H9 (cell line): ENCODE data around the gene ATP8B2. TPM values are rescaled to one million over a fixed set of nuclear protein-coding genes. Genes with fewer than 3 reads are reported as not detected.

ENCODE experiments used
- DNase-seq: peaks from one replicate; pipeline ENCODE4 v3.0.0-alpha.2; 2017
- H2AFZ ChIP-seq: one replicate; pipeline ENCODE4 v1.6.1; 2013; ENCODE audit warnings: mild to moderate bottlenecking, low read length, control low read depth, moderate library complexity
- H2AK5ac ChIP-seq: 2 replicates; pipeline ENCODE4 v1.6.1; 2013; ENCODE audit warnings: low read length, control low read depth, mixed read lengths; ENCODE audit not compliant: insufficient read length
- H2BK120ac ChIP-seq: one replicate; pipeline ENCODE4 v1.6.1; 2013; ENCODE audit warnings: low read depth, mild to moderate bottlenecking, low read length, control low read depth, inconsistent platforms; ENCODE audit not compliant: poor library complexity, severe bottlenecking
- H2BK12ac ChIP-seq: 2 replicates; pipeline ENCODE4 v1.6.1; 2013; ENCODE audit warnings: low read length, control low read depth, mixed read lengths, low read depth; ENCODE audit not compliant: insufficient read length
- H2BK15ac ChIP-seq: 2 replicates; pipeline ENCODE4 v1.6.1; 2013; ENCODE audit warnings: low read depth, low read length, control low read depth
- H2BK20ac ChIP-seq: one replicate; pipeline ENCODE4 v1.6.1; 2013; ENCODE audit warnings: low read depth, mild to moderate bottlenecking, low read length, control low read depth, inconsistent platforms; ENCODE audit not compliant: poor library complexity, severe bottlenecking
- H2BK5ac ChIP-seq: 2 replicates; pipeline ENCODE4 v1.6.1; 2013; ENCODE audit warnings: low read length, control low read depth, mixed read lengths; ENCODE audit not compliant: insufficient read length
- H3K14ac ChIP-seq: 2 replicates; pipeline ENCODE4 v1.6.1; 2013; ENCODE audit warnings: low read length, control low read depth; ENCODE audit not compliant: insufficient read depth
- H3K18ac ChIP-seq: 2 replicates; pipeline ENCODE4 v1.6.1; 2013; ENCODE audit warnings: low read depth, mild to moderate bottlenecking, mixed read lengths, low read length, control low read depth; ENCODE audit not compliant: insufficient read length
- H3K23ac ChIP-seq: 2 replicates; pipeline ENCODE4 v1.6.1; 2013; ENCODE audit warnings: low read length, control low read depth, mixed read lengths, low read depth; ENCODE audit not compliant: insufficient read length
- H3K23me2 ChIP-seq: 2 replicates; pipeline ENCODE4 v1.6.1; 2013; ENCODE audit warnings: low read depth, mild to moderate bottlenecking, mixed read lengths, low read length, control low read depth; ENCODE audit not compliant: insufficient read length, poor library complexity, severe bottlenecking
- H3K27ac ChIP-seq: 2 replicates; pipeline ENCODE4 v1.5.1; 2013; ENCODE audit warnings: low read length, control low read depth, mixed read lengths, low read depth; ENCODE audit not compliant: insufficient read length
- H3K27me3 ChIP-seq: 2 replicates; pipeline ENCODE4 v1.6.1; 2013; ENCODE audit warnings: low read length, control low read depth, inconsistent platforms; ENCODE audit not compliant: insufficient read depth
- H3K4ac ChIP-seq: 2 replicates; pipeline ENCODE4 v1.6.1; 2013; ENCODE audit warnings: low read depth, mild to moderate bottlenecking, control low read depth, inconsistent platforms, low read length, moderate library complexity
- H3K4me1 ChIP-seq: 2 replicates; pipeline ENCODE4 v1.6.1; 2013; ENCODE audit warnings: low read length, control low read depth, inconsistent platforms; ENCODE audit not compliant: insufficient read depth
- H3K4me2 ChIP-seq: 2 replicates; pipeline ENCODE4 v1.6.1; 2013; ENCODE audit warnings: low read length, control low read depth, mixed read lengths; ENCODE audit not compliant: insufficient read length, insufficient read depth
- H3K56ac ChIP-seq: 2 replicates; pipeline ENCODE4 v1.6.1; 2013; ENCODE audit warnings: low read depth, mild to moderate bottlenecking, mixed read lengths, low read length, control low read depth; ENCODE audit not compliant: insufficient read length
- H3K79me1 ChIP-seq: 2 replicates; pipeline ENCODE4 v1.6.1; 2013; ENCODE audit warnings: low read depth, mild to moderate bottlenecking, moderate library complexity, low read length, control low read depth, inconsistent platforms; ENCODE audit not compliant: insufficient read depth, poor library complexity, severe bottlenecking
- H3K79me2 ChIP-seq: 2 replicates; pipeline ENCODE4 v1.6.1; 2013; ENCODE audit warnings: low read length, control low read depth, inconsistent platforms; ENCODE audit not compliant: insufficient read depth
- H3K9ac ChIP-seq: 2 replicates; pipeline ENCODE4 v1.6.1; 2013; ENCODE audit warnings: low read length, control low read depth, mixed read lengths; ENCODE audit not compliant: insufficient read length; ENCODE audit errors: extremely low read depth
- H3K9me3 ChIP-seq: one replicate; pipeline ENCODE4 v1.6.1; 2013; ENCODE audit warnings: low read depth, low read length, inconsistent platforms; ENCODE audit not compliant: control insufficient read depth
- H3T11ph ChIP-seq: one replicate; pipeline ENCODE4 v1.6.1; 2013; ENCODE audit warnings: mild to moderate bottlenecking, low read length, control low read depth, inconsistent platforms
- H4K20me1 ChIP-seq: one replicate; pipeline ENCODE4 v1.6.1; 2013; ENCODE audit not compliant: control insufficient read depth, insufficient read length, insufficient read depth
- H4K5ac ChIP-seq: 2 replicates; pipeline ENCODE4 v1.6.1; 2013; ENCODE audit warnings: low read depth, mild to moderate bottlenecking, mixed read lengths, low read length, control low read depth; ENCODE audit not compliant: insufficient read length
- H4K8ac ChIP-seq: replicated peaks from 2 replicates; pipeline ENCODE4 v1.6.1; 2013; ENCODE audit warnings: low read length, control low read depth, mixed read lengths, low read depth; ENCODE audit not compliant: insufficient read length
- H4K91ac ChIP-seq: 2 replicates; pipeline ENCODE4 v1.6.1; 2013; ENCODE audit warnings: low read depth, mild to moderate bottlenecking, moderate library complexity, mixed read lengths, low read length, control low read depth; ENCODE audit not compliant: insufficient read length
- H3K27ac Mint-ChIP-seq, 3 experiments: 2 replicates in 2 of 3; 3 replicates in 1 of 3; pipeline ENCODE4 v1.8.0; 2020 to 2021; ENCODE audit warnings: mixed read lengths in 3 of 3, mild to moderate bottlenecking in 1 of 3, moderate library complexity in 1 of 3
- H3K27me3 Mint-ChIP-seq: 2 replicates; pipeline ENCODE4 v1.8.0; 2021; ENCODE audit warnings: low read depth, mild to moderate bottlenecking, moderate library complexity, mixed read lengths
- H3K36me3 Mint-ChIP-seq, 3 experiments: 2 replicates in 2 of 3; 3 replicates in 1 of 3; pipeline ENCODE4 v1.8.0; 2020 to 2021; ENCODE audit warnings: low read depth in 3 of 3, mixed read lengths in 3 of 3; ENCODE audit not compliant: insufficient read depth in 1 of 3
- H3K4me1 Mint-ChIP-seq, 2 experiments: 2 replicates each; pipeline ENCODE4 v1.8.0; 2020; ENCODE audit warnings: mixed read lengths in 2 of 2
- H3K4me3 Mint-ChIP-seq, 2 experiments: 2 replicates in 1 of 2; 3 replicates in 1 of 2; pipeline ENCODE4 v1.8.0; 2020 to 2021; ENCODE audit warnings: mild to moderate bottlenecking in 2 of 2, mixed read lengths in 2 of 2, moderate library complexity in 1 of 2
- H3K9me3 Mint-ChIP-seq, 2 experiments: 2 replicates in 1 of 2; 3 replicates in 1 of 2; pipeline ENCODE4 v1.8.0; 2020; ENCODE audit warnings: mild to moderate bottlenecking in 2 of 2, mixed read lengths in 2 of 2, moderate library complexity in 1 of 2
- CTCF ChIP-seq: fragments of 200-600 bp; sonication (generic); conservative IDR thresholded peaks from 3 replicates; pipeline ENCODE4 v1.8.0; 2021; ENCODE audit warnings: antibody characterized with exemption, mild to moderate bottlenecking
- WGBS: extraction: QIAGEN DNeasy Blood & Tissue Kit; methylation state at CpG from one replicate; pipeline ENCODE4 v1.1.7; 2013; ENCODE audit warnings: missing lambda C conversion rate, low lambda C conversion rate, mixed read lengths; ENCODE audit not compliant: insufficient read length; ENCODE audit errors: extremely low coverage; 5-methylcytosine and 5-hydroxymethylcytosine counted together
- total RNA-seq: library from RNA; stranded (reverse); gene quantifications from 2 replicates; pipeline ENCODE4 v1.2.1, GENCODE V29; 2021

Gene ATP8B2
- total RNA-seq, 1 experiment from 2014 or later: 37.6 TPM

GRCh38 chr1:154342132-154342531 lies 16.8 kb downstream of the ATP8B2 start:
- no peak for TF ChIP-seq CTCF
- no peak overlapping the region for H2BK120ac ChIP-seq
- H3K9ac ChIP-seq: no peak overlapping the region
- no CpG with 5 or more reads among the region's 7 CpGs for WGBS
- no peak overlapping the region for H3K23ac ChIP-seq
- H3K23me2 ChIP-seq: no peaks in the 10 kb centered on the region
- H3K4me1 ChIP-seq: no peaks in the 10 kb centered on the region
- no peak overlapping the region for H2BK12ac ChIP-seq
- no peaks in the 10 kb centered on the region for H3K9me3 ChIP-seq
- H2BK20ac ChIP-seq: no peak overlapping the region
- H4K8ac ChIP-seq: no peak overlapping the region
- H3K36me3 Mint-ChIP-seq: peaks cover 50 to 90% (median 90%) of the 10 kb centered on the region in 3 experiments; a peak in 6 of 7 replicates
- no peak overlapping the region; a peak in 1 of 5 replicates for H3K4me3 Mint-ChIP-seq
- H3K79me1 ChIP-seq: no peaks in the 10 kb centered on the region
- H3K4me2 ChIP-seq: no peak overlapping the region
- no peak overlapping the region for H3K27ac ChIP-seq
- no peak overlapping the region for H2AFZ ChIP-seq
- no peak for DNase-seq
- no peaks in the 10 kb centered on the region for H3K27me3 Mint-ChIP-seq
- no peak overlapping the region for H3T11ph ChIP-seq
- H3K14ac ChIP-seq: no peak overlapping the region
- no peak overlapping the region for H4K91ac ChIP-seq
- no peak overlapping the region for H2BK15ac ChIP-seq
- no peaks in the 10 kb centered on the region for H3K4me1 Mint-ChIP-seq
- H3K79me2 ChIP-seq: no peaks in the 10 kb centered on the region
- H4K20me1 ChIP-seq: no peaks in the 10 kb centered on the region
- no peak overlapping the region for H3K56ac ChIP-seq
- no peak overlapping the region for H3K18ac ChIP-seq
- no peak overlapping the region for H4K5ac ChIP-seq
- H2AK5ac ChIP-seq: no peak overlapping the region
- no peak overlapping the region for H2BK5ac ChIP-seq
- H3K27ac Mint-ChIP-seq: peak overlapping the region in 1 of 3 experiments; percentile 62; a peak in 2 of 7 replicates
- no peaks in the 10 kb centered on the region for H3K27me3 ChIP-seq
- no peak overlapping the region for H3K4ac ChIP-seq
- no peaks in the 10 kb centered on the region for H3K9me3 Mint-ChIP-seq
